GM19463 (cell line): ENCODE data around the gene ING3.
"Not testable (repeated sequence)": the region's sequence is repeated elsewhere in the genome, so short reads cannot be mapped to it uniquely, and the experiment has no call there.

Experiments used
- ATAC-seq: cut with Tn5 transposase; IDR thresholded peaks from one replicate; pipeline ENCODE4 v1.9.1; 2021; ENCODE audit warnings: mild to moderate bottlenecking, moderate library complexity; ENCODE audit not compliant: unreplicated experiment

Gene ING3

GRCh38 chr7:121000081-121000983 is 49.8 kb downstream of the ING3 start:
- no peak for ATAC-seq

GRCh38 chr7:121001234-121001906 is 50.8 kb downstream of the ING3 start:
- no peak for ATAC-seq

- ATAC-seq: no peak
These were observed 51.6 kb downstream of the ING3 start for GRCh38 chr7:121002048-121002756.

- no peak for ATAC-seq
These were observed 52.2 kb downstream of the ING3 start for GRCh38 chr7:121002757-121003200.

GRCh38 chr7:121003986-121004685 is 53.6 kb downstream of the ING3 start:
- ATAC-seq: no peak

GRCh38 chr7:121005058-121005457 is 54.5 kb downstream of the ING3 start:
- ATAC-seq: not testable (repeated sequence)

- ATAC-seq: no peak
These were observed 55.5 kb downstream of the ING3 start for GRCh38 chr7:121005996-121006584.

GRCh38 chr7:121006711-121007315 is 56.2 kb downstream of the ING3 start:
- ATAC-seq: no peak

GRCh38 chr7:121008816-121009215 is 58.2 kb downstream of the ING3 start:
- ATAC-seq: no peak

GRCh38 chr7:121011401-121011800 is 60.8 kb downstream of the ING3 start:
- no peak for ATAC-seq

- no peak for ATAC-seq
These were observed 61.7 kb downstream of the ING3 start for GRCh38 chr7:121012170-121012874.

- no peak for ATAC-seq
These were observed 62.3 kb downstream of the ING3 start for GRCh38 chr7:121012919-121013318.

GRCh38 chr7:121015560-121015959 is 65.0 kb downstream of the ING3 start:
- ATAC-seq: no peak

- ATAC-seq: no peak
These were observed 66.4 kb downstream of the ING3 start for GRCh38 chr7:121016966-121017365.

GRCh38 chr7:121017586-121017985 is 67.0 kb downstream of the ING3 start:
- ATAC-seq: no peak

GRCh38 chr7:121019018-121019417 is 68.4 kb downstream of the ING3 start:
- no peak for ATAC-seq

GRCh38 chr7:121020249-121020988 is 69.8 kb downstream of the ING3 start:
- no peak for ATAC-seq
